ENCODE results near the gene DBH.
"Not testable (repeated sequence)": the region's sequence is repeated elsewhere in the genome, so short reads cannot be mapped to it uniquely, and the experiment has no call there.

Gene DBH

GRCh38 chr9:133669182-133669801 is 33.1 kb downstream of the DBH start:
- TF ChIP-seq, protein P1, sequence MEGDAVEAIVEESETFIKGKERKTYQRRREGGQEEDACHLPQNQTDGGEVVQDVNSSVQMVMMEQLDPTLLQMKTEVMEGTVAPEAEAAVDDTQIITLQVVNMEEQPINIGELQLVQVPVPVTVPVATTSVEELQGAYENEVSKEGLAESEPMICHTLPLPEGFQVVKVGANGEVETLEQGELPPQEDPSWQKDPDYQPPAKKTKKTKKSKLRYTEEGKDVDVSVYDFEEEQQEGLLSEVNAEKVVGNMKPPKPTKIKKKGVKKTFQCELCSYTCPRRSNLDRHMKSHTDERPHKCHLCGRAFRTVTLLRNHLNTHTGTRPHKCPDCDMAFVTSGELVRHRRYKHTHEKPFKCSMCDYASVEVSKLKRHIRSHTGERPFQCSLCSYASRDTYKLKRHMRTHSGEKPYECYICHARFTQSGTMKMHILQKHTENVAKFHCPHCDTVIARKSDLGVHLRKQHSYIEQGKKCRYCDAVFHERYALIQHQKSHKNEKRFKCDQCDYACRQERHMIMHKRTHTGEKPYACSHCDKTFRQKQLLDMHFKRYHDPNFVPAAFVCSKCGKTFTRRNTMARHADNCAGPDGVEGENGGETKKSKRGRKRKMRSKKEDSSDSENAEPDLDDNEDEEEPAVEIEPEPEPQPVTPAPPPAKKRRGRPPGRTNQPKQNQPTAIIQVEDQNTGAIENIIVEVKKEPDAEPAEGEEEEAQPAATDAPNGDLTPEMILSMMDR (IDR thresholded peaks at IDR 0.05; ENCODE audit: control insufficient read depth, extremely low read depth, insufficient read depth), result no peak
- no peak for DNase-seq (ENCODE audit: low read depth)
- no peak overlapping the region for H3K4me3 ChIP-seq (ENCODE audit: low read depth, low read length)

- H3K4me3 ChIP-seq (ENCODE audit: low read depth, low read length), result no peak overlapping the region
- no peak for DNase-seq (ENCODE audit: low read depth)
- TF ChIP-seq, protein P1 (IDR thresholded peaks at IDR 0.05; ENCODE audit: control insufficient read depth, extremely low read depth, insufficient read depth), result no peak
These were observed 34.3 kb downstream of the DBH start for GRCh38 chr9:133670466-133670865.

DNA sequence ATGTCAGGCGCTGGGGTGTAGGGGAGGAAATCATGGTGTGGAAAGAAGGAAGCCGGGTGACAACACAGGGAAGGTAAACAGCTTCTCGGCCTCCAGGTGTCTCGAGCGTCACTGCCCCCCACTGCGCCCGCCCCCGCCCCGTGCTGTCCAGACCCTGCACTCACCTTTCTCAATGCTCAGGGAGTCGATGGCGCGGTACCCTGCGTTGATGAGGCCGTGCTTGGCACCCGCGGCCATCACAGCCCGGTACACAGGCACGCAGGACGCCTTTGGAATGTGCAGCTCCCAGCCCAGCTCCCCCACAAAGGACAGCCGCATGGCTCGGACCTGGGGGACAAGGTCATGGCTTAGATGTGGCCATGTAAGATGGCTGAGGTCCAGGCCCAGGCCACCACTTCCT is 35.2 kb downstream of the DBH start:
- no peak overlapping the region for H3K4me3 ChIP-seq (ENCODE audit: low read depth, low read length)
- TF ChIP-seq, protein P1 (IDR thresholded peaks at IDR 0.05; ENCODE audit: control insufficient read depth, extremely low read depth, insufficient read depth), result no peak
- no peak for DNase-seq (ENCODE audit: low read depth)

GRCh38 chr9:133672503-133673257 is 36.5 kb downstream of the DBH start:
- TF ChIP-seq, protein P1 (IDR thresholded peaks at IDR 0.05; ENCODE audit: control insufficient read depth, extremely low read depth, insufficient read depth), result no peak
- H3K4me3 ChIP-seq (ENCODE audit: low read depth, low read length), result no peak overlapping the region
- no peak for DNase-seq (ENCODE audit: low read depth)

DNA sequence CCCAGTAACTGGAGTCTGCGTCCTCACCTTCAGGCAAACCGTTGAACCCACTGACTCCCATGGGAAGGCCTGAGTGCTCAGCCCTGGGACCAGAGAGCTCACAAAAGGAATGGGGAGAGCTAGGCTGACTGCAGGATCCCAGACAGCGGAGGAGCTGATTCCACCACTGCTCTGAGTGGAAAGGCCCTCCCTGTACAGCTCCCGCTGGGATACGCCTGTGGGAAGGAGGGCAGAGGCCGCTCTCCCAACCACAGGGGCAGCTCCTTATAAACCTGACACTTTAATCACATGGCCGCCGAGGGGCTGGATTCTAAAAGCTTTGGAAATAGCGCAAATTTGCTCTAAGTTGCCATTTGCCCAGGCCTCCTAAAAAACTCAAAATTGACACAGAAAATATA is 37.1 kb downstream of the DBH start:
- no peak for DNase-seq (ENCODE audit: low read depth)
- TF ChIP-seq, protein P1 (IDR thresholded peaks at IDR 0.05; ENCODE audit: control insufficient read depth, extremely low read depth, insufficient read depth), result no peak
- H3K4me3 ChIP-seq (ENCODE audit: low read depth, low read length), result no peak overlapping the region

- no peak overlapping the region for H3K4me3 ChIP-seq (ENCODE audit: low read depth, low read length)
- TF ChIP-seq, protein P1 (IDR thresholded peaks at IDR 0.05; ENCODE audit: control insufficient read depth, extremely low read depth, insufficient read depth), result no peak
- no peak for DNase-seq (ENCODE audit: low read depth)
These were observed 37.9 kb downstream of the DBH start for GRCh38 chr9:133674091-133674490.

DNA sequence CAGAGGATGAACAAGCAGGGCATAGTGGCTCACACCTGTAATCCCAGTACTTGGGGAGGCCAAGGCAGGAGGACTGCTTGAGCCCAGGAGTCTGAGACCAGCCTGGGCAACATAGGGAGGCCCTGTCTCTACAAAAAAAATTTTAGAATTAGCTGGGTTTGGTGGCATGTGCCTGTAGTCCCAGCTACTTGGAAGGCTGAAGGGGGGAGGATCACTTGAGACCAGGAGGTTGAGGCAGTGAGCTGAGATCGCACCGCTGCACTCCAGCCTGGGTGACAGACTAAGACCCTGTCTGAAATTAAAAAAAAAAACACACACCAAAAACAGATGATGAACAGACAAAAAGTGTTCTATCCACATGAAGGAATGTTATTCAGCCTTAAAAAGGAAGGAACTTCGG is 39.6 kb downstream of the DBH start:
- not testable (repeated sequence) for H3K4me3 ChIP-seq (ENCODE audit: low read depth, low read length); DNase-seq (ENCODE audit: low read depth)
